ENCODE data around the gene ANKDD1B.

GRCh38 chr5:75656311-75657003 is 45.2 kb downstream of the ANKDD1B start:
- no peak for TF ChIP-seq CTCF (conservative IDR thresholded peaks at IDR 0.05)
- TF ChIP-seq ZFX (IDR thresholded peaks at IDR 0.05) = no peak

All from C4-2B (cell line).